B cell (primary cell): ENCODE data around the gene KCNJ14. TPM values are rescaled to one million over a fixed set of nuclear protein-coding genes. Genes with fewer than 3 reads are reported as not detected.
A peak's percentile ranks its signal among the peaks of the same experiment; 100 is the strongest.
"Not testable (repeated sequence)": the region's sequence is repeated elsewhere in the genome, so short reads cannot be mapped to it uniquely, and the experiment has no call there.

Experiments
- ATAC-seq: fragments of 200-7000 bp; cut with Tn5 transposase; one replicate; pipeline ENCODE4 v1.10.0; 2021; ENCODE audit warnings: low read depth, mild to moderate bottlenecking, moderate number of reproducible peaks, moderate library complexity
- CTCF ChIA-PET: fragments of 350-600 bp; sonication (Branson Sonifier 250); formaldehyde crosslinking; loops from one replicate; lab custom pipeline; 2021; ENCODE audit warnings: antibody characterized with exemption, inconsistent platforms; lab: Charles Lee
- POLR2A ChIA-PET: fragments of 350-600 bp; sonication (Branson Sonifier 250); formaldehyde crosslinking; loops from one replicate; lab custom pipeline; 2021; ENCODE audit warnings: antibody characterized with exemption; lab: Charles Lee
- DNase-seq: peaks from one replicate; pipeline ENCODE4 v3.0.0; 2013
- H2AFZ ChIP-seq: 2 replicates; pipeline ENCODE4 v1.6.1; 2012; ENCODE audit warnings: mild to moderate bottlenecking, low read depth, low read length; ENCODE audit not compliant: insufficient read depth, poor library complexity, severe bottlenecking
- H3K27ac ChIP-seq, 2 donors: 1 replicate in 1 of 2; 2 replicates in 1 of 2; pipeline ENCODE4 v1.5.1; 2012 to 2013; ENCODE audit warnings: low read length in 2 of 2, mild to moderate bottlenecking in 2 of 2, moderate library complexity in 1 of 2
- H3K27me3 ChIP-seq, 4 experiments: fragments of 200-600 bp in 1 of 4; sonication (generic) in 1 of 4; replicated peaks in 1 of 4; 1 replicate in 2 of 4; 2 replicates in 2 of 4; pipeline versions ENCODE4 v1.6.1 to v1.7.0; 2013 to 2016; ENCODE audit warnings: low read length in 3 of 4, mild to moderate bottlenecking in 2 of 4, mixed read lengths in 1 of 4, moderate library complexity in 1 of 4; ENCODE audit not compliant: insufficient read depth in 4 of 4, control insufficient read depth in 3 of 4; ENCODE audit errors: control extremely low read depth in 1 of 4
- H3K36me3 ChIP-seq, 2 experiments: replicated peaks in 1 of 2; 1 replicate in 1 of 2; 2 replicates in 1 of 2; pipeline versions ENCODE4 v1.6.1 to v1.7.1; 2013; ENCODE audit warnings: low read length in 1 of 2; ENCODE audit not compliant: insufficient read depth in 2 of 2, control insufficient read depth in 1 of 2; ENCODE audit errors: control extremely low read depth in 1 of 2, extremely low read depth in 1 of 2
- H3K4me1 ChIP-seq, 2 donors: fragments of 200-600 bp in 1 of 2; sonication (generic) in 1 of 2; 1 replicate in 1 of 2; 2 replicates in 1 of 2; pipeline versions ENCODE4 v1.5.1 to v1.6.1; 2013 to 2017; ENCODE audit warnings: low read length in 2 of 2; ENCODE audit not compliant: control insufficient read depth in 2 of 2, insufficient read depth in 2 of 2
- H3K4me2 ChIP-seq: replicated peaks from 2 replicates; pipeline ENCODE3; 2012; ENCODE audit warnings: mild to moderate bottlenecking, low read depth, low read length; ENCODE audit not compliant: poor library complexity, severe bottlenecking
- H3K4me3 ChIP-seq, 5 experiments: fragments of 200-600 bp in 1 of 5; sonication (generic) in 1 of 5; 1 replicate in 3 of 5; 2 replicates in 2 of 5; pipeline versions ENCODE4 v1.5.1 to v1.7.0; 2011 to 2016; ENCODE audit warnings: low read length in 4 of 5, mild to moderate bottlenecking in 4 of 5, low read depth in 2 of 5, control low read depth in 1 of 5, moderate library complexity in 1 of 5; ENCODE audit not compliant: insufficient read depth in 1 of 5; ENCODE audit errors: control extremely low read depth in 1 of 5, extremely low read depth in 1 of 5
- H3K79me2 ChIP-seq: fragments of 200-600 bp; sonication (generic); one replicate; pipeline ENCODE4 v1.6.0; 2016; ENCODE audit warnings: low read length; ENCODE audit not compliant: control insufficient read depth, insufficient read depth
- H3K9ac ChIP-seq: fragments of 200-600 bp; sonication (generic); 2 replicates; pipeline ENCODE4 v1.6.1; 2017; ENCODE audit warnings: mild to moderate bottlenecking, low read length, moderate library complexity
- H3K9me3 ChIP-seq, 3 donors: one replicate each; pipeline versions ENCODE4 v1.6.1 to v1.7.1; 2013; ENCODE audit warnings: low read length in 2 of 3; ENCODE audit not compliant: control insufficient read depth in 2 of 3, insufficient read depth in 1 of 3; ENCODE audit errors: control extremely low read depth in 1 of 3
- H4K20me1 ChIP-seq: 2 replicates; pipeline ENCODE4 v1.6.0; 2012; ENCODE audit warnings: mild to moderate bottlenecking, low read length; ENCODE audit not compliant: insufficient read depth, control insufficient read depth, poor library complexity, severe bottlenecking
- H3K27ac Mint-ChIP-seq: one replicate; pipeline ENCODE4 v1.8.0; 2021; ENCODE audit warnings: mixed read lengths
- H3K27me3 Mint-ChIP-seq: one replicate; pipeline ENCODE4 v1.8.0; 2021; ENCODE audit warnings: mixed read lengths
- H3K4me1 Mint-ChIP-seq: one replicate; pipeline ENCODE4 v1.8.0; 2021; ENCODE audit warnings: mixed read lengths
- H3K4me3 Mint-ChIP-seq: one replicate; pipeline ENCODE4 v1.8.0; 2021; ENCODE audit warnings: mixed read lengths
- H3K9me3 Mint-ChIP-seq: one replicate; pipeline ENCODE4 v1.8.0; 2022; ENCODE audit warnings: mixed read lengths; ENCODE audit not compliant: insufficient read depth
- EZH2 ChIP-seq: IDR thresholded peaks from 2 replicates; pipeline ENCODE4 v1.6.1; 2012; ENCODE audit warnings: borderline replicate concordance, low read depth, mild to moderate bottlenecking, moderate library complexity, low read length; ENCODE audit not compliant: insufficient read depth, poor library complexity, severe bottlenecking
- WGBS: methylation state at CpG from one replicate; pipeline ENCODE4 v1.1.5; 2013; ENCODE audit warnings: missing lambda C conversion rate; ENCODE audit not compliant: insufficient coverage; 5-methylcytosine and 5-hydroxymethylcytosine counted together
- intact Hi-C: fragments of 100-400 bp; cut with micrococcal nuclease; formaldehyde crosslinking; loops from one replicate; pipeline ENCODE4 v1.10.0; 2022
- polyA plus RNA-seq: library from polyadenylated mRNA; depleted of rRNA; stranded (reverse); fragments of >200 nt; gene quantifications from 2 replicates; pipeline ENCODE4 v1.2.3, GENCODE V29; 2012
- total RNA-seq, 2 donors: library from RNA; stranded (reverse); fragments of 120-200 nt in 1 of 2; gene quantifications; 1 replicate in 1 of 2; 2 replicates in 1 of 2; pipeline versions ENCODE4 v1.2.3 to v1.2.4, GENCODE V29; 2013 to 2022
- TF ChIP-seq, protein P1 (sequence below): fragments of 200-600 bp; IDR thresholded peaks from one replicate; pipeline ENCODE4 v1.8.0; 2022; ENCODE audit warnings: antibody characterized with exemption, mild to moderate bottlenecking

The KCNJ14 gene
- total and polyA plus RNA-seq, 2 donors (not counting 1 experiment from before 2014, with no cell fraction given), result 1.5 to 2.3 TPM

GRCh38 chr19:48487544-48487943 lies 32.2 kb downstream of the KCNJ14 start:
- H3K27ac Mint-ChIP-seq, result no peak overlapping the region
- H3K27ac ChIP-seq, result no peak overlapping the region
- ChIA-PET POLR2A (no interaction called here), CTCF (interaction anchor here (0.5 to 5.5 kb wide), 8 partner anchors 12 to 230 kb away, joined by 3 to 65 read pairs (median 5); no protein-coding TSS in a partner anchor)
- 93% methylated on average over 6 of the region's 6 CpGs for WGBS
- no peaks in the 10 kb centered on the region for H3K79me2 ChIP-seq
- TF ChIP-seq, protein P1, sequence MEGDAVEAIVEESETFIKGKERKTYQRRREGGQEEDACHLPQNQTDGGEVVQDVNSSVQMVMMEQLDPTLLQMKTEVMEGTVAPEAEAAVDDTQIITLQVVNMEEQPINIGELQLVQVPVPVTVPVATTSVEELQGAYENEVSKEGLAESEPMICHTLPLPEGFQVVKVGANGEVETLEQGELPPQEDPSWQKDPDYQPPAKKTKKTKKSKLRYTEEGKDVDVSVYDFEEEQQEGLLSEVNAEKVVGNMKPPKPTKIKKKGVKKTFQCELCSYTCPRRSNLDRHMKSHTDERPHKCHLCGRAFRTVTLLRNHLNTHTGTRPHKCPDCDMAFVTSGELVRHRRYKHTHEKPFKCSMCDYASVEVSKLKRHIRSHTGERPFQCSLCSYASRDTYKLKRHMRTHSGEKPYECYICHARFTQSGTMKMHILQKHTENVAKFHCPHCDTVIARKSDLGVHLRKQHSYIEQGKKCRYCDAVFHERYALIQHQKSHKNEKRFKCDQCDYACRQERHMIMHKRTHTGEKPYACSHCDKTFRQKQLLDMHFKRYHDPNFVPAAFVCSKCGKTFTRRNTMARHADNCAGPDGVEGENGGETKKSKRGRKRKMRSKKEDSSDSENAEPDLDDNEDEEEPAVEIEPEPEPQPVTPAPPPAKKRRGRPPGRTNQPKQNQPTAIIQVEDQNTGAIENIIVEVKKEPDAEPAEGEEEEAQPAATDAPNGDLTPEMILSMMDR, result no peak
- TF ChIP-seq EZH2, result no peak
- H3K27me3 ChIP-seq, result peaks cover 0 to 16% (median 8%) of the 10 kb centered on the region in 4 experiments
- peaks cover 25 to 30% of the 10 kb centered on the region in 2 donors for H3K4me1 ChIP-seq
- H3K9ac ChIP-seq, result no peak overlapping the region
- H3K4me3 ChIP-seq, result no peak overlapping the region
- no peak overlapping the region for H3K4me2 ChIP-seq
- H3K9me3 ChIP-seq, result peaks cover 0 to 14% (median 0%) of the 10 kb centered on the region in 3 donors
- no peaks in the 10 kb centered on the region for H3K9me3 Mint-ChIP-seq
- no peak overlapping the region for H3K4me3 Mint-ChIP-seq
- peaks cover 6% of the 10 kb centered on the region for H4K20me1 ChIP-seq
- no peaks in the 10 kb centered on the region for H3K36me3 ChIP-seq
- H3K27me3 Mint-ChIP-seq, result peaks cover 10% of the 10 kb centered on the region
- peaks cover 23% of the 10 kb centered on the region for H3K4me1 Mint-ChIP-seq
- intact Hi-C loops, result no loop called here
- H2AFZ ChIP-seq, result no peak overlapping the region
- ATAC-seq (no peak), DNase-seq (no peak)

DNA sequence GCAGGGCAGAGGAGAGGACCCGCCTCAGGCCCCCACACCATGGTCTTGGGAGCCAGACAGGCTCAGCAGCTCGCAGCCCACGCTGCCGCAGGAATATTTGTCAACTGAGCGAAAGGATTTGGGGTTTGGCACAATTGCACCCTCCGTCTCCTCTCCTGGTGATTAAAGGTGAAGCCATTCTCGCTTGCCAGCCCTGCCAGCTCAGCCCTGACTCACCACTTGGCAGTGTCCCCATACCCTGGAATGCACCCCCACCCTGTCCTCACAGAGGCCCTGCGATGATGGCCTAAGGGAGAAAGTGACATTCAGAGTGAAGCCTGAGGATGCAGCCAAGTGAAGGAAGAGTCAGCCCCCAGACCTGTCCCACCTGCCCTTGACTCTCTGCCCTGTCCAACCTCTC lies 32.6 kb downstream of the KCNJ14 start:
- H3K27ac ChIP-seq, result no peak overlapping the region
- H3K4me2 ChIP-seq, result no peak overlapping the region
- CTCF ChIA-PET, result interaction anchor here (0.5 to 5.5 kb wide), 6 partner anchors 12 to 230 kb away, joined by 3 to 65 read pairs (median 7); no protein-coding TSS in a partner anchor
- peaks cover 26% of the 10 kb centered on the region for H3K4me1 Mint-ChIP-seq
- no peaks in the 10 kb centered on the region for H3K79me2 ChIP-seq
- no peaks in the 10 kb centered on the region for H3K9me3 Mint-ChIP-seq
- no peak for DNase-seq
- H3K9me3 ChIP-seq, result peaks cover 0 to 18% (median 0%) of the 10 kb centered on the region in 3 donors
- peaks cover 6% of the 10 kb centered on the region for H4K20me1 ChIP-seq
- POLR2A ChIA-PET, result no interaction called here
- H3K9ac ChIP-seq, result no peak overlapping the region
- H2AFZ ChIP-seq, result no peak overlapping the region
- peaks cover 14% of the 10 kb centered on the region for H3K27me3 Mint-ChIP-seq
- WGBS, result 96% methylated on average over 8 of the region's 8 CpGs
- peaks cover 0 to 20% (median 10%) of the 10 kb centered on the region in 4 experiments for H3K27me3 ChIP-seq
- TF ChIP-seq, protein P1, result no peak
- no peak for TF ChIP-seq EZH2
- no peak for ATAC-seq
- no peak overlapping the region for H3K4me3 Mint-ChIP-seq
- intact Hi-C loops, result no loop called here
- no peaks in the 10 kb centered on the region for H3K36me3 ChIP-seq
- peaks cover 29 to 34% of the 10 kb centered on the region in 2 donors for H3K4me1 ChIP-seq
- no peak overlapping the region for H3K27ac Mint-ChIP-seq
- no peak overlapping the region for H3K4me3 ChIP-seq

DNA sequence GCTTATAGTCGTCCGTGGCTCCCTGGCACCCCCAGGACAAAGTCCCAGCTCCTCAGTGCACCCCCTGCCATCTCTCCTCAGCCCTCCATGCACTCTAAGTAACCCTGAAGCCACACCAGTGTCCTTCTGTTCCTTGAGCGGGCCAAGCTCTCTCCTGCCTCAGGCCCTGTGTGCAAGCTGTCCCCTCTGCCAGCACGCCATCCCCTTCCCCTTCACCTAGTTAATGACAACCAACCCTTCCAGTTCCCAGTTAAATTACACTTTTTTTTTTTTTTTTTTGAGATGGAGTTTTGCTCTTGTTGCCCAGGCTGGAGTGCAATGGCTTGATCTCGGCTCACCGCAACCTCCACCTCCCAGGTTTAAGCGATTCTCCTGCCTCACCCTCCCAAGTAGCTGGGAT lies 33.1 kb downstream of the KCNJ14 start:
- H3K9me3 Mint-ChIP-seq, H3K36me3 ChIP-seq, ATAC-seq, H3K9ac ChIP-seq, H2AFZ ChIP-seq, H3K4me3 Mint-ChIP-seq, H3K79me2 ChIP-seq, intact Hi-C loops, DNase-seq, H3K4me3 ChIP-seq, H3K27ac ChIP-seq, POLR2A ChIA-PET, H3K4me2 ChIP-seq, H4K20me1 ChIP-seq: not testable (repeated sequence)
- H3K4me1 Mint-ChIP-seq, result peaks cover 27% of the 10 kb centered on the region
- CTCF ChIA-PET, result interaction anchor here (1.1 to 5.5 kb wide), 11 partner anchors 8 to 174 kb away, joined by 3 to 65 read pairs (median 8); no protein-coding TSS in a partner anchor
- peak overlapping the region; percentile 7 for H3K27ac Mint-ChIP-seq
- Histone ChIP-seq H3K4me1 (peaks cover 30 to 38% of the 10 kb centered on the region in 2 donors), H3K9me3 (peaks cover 0 to 22% (median 0%) of the 10 kb centered on the region in 3 donors), H3K27me3 (peaks cover 0 to 23% (median 10%) of the 10 kb centered on the region in 4 experiments)
- peaks cover 14% of the 10 kb centered on the region for H3K27me3 Mint-ChIP-seq
- WGBS, result 94% methylated on average over 3 of the region's 7 CpGs
